ENCODE measurements around the gene RECQL. TPM values are rescaled to one million over a fixed set of nuclear protein-coding genes. Genes with fewer than 3 reads are reported as not detected.
A peak's percentile ranks its signal among the peaks of the same experiment; 100 is the strongest.

The RECQL gene
- total RNA-seq, 1 experiment from 2014 or later = 21.3 TPM

DNA sequence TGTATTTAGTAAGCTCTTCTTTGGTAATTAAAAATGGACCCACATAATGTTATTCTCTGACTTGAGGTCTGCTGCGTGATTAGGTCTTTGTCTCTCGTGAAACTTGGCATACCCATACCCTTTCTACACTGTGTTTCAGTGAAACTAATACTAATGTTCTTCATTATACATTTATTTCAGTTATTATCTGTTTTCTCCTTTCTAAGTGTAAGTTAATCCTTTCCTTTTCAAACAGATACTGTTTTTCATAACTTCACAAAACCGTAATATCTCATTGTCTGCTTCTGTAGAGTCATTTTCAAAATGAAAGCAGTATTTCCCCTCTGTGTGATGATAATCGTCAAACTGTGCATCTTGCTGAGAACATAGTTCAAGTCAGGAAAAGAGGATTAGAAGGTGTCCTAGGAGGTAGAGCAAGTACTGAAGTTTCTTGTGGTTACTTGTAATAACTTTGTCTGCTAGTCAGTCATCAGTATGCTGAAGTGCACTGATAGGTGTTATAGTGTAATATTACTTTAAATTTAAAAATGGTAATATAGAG lies 48.1 kb downstream of the RECQL start:
- intact Hi-C loops (cut with micrococcal nuclease) = loop anchor here (5.0 kb wide), 1 partner anchor 201 kb away; no protein-coding TSS in a partner anchor
- Histone ChIP-seq H3K36me3 (ENCODE audit: control insufficient read depth in 1 of 2, insufficient read depth in 2 of 2, low read length in 2 of 2) (peaks cover 0 to 6% of the 10 kb centered on the region in 2 experiments; a peak in 1 of 4 replicates), H3K4me2 (ENCODE audit: low read length) (no peak overlapping the region)

DNA sequence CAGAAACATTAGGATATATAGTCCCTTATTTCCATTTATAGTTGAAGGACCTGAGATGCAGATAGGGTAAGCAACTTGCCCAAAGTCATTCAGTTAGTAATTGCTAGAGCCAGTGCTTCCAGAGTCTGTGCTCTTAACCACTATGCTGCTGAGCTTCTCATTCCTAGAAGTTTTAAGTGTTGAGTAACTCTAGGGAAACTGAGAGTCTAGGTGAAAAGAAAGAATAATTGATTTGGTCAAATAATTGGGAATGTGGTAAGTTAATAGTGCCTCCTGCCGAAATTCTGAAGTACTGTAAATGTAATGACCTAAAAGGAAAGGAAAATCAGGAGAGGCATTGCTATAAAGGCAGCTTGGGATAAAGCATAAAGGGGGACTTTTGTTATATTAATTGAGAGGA lies 49.9 kb downstream of the RECQL start:
- CTCF ChIA-PET = interaction anchor here (1.5 to 2.2 kb wide), 2 partner anchors 203 to 229 kb away, joined by 4 to 9 read pairs; no protein-coding TSS in a partner anchor
- Histone ChIP-seq H3K9me3 (ENCODE audit: control insufficient read depth in 1 of 2, insufficient read depth in 1 of 2, low read depth in 1 of 2, low read length in 2 of 2) (no peaks in the 10 kb centered on the region), H3K27ac (ENCODE audit: low read depth, low read length) (no peak overlapping the region), H3K27me3 (ENCODE audit: insufficient read depth, low read length) (no peaks in the 10 kb centered on the region), H3K4me1 (ENCODE audit: control insufficient read depth in 1 of 2, insufficient read depth in 2 of 2, low read length in 2 of 2) (0 out of 4 replicates have a peak, but pooled peaks cover 0 to 2% of the 10 kb centered on the region in 2 experiments), H3K9ac (ENCODE audit: low read length) (no peak overlapping the region), H3K79me2 (ENCODE audit: insufficient read depth, low read length) (no peaks in the 10 kb centered on the region), H3K36me3 (ENCODE audit: control insufficient read depth in 1 of 2, insufficient read depth in 2 of 2, low read length in 2 of 2) (peaks cover 0 to 6% of the 10 kb centered on the region in 2 experiments; a peak in 1 of 4 replicates), H3K4me2 (ENCODE audit: low read length) (no peak overlapping the region), H4K20me1 (ENCODE audit: insufficient read depth) (no peaks in the 10 kb centered on the region), H2AFZ (ENCODE audit: low read depth, low read length, poor library complexity, severe bottlenecking) (no peak overlapping the region), H3K4me3 (replicated peaks in 1 of 2; ENCODE audit: low read depth in 1 of 2, low read length in 2 of 2) (no peak overlapping the region), H3K9me2 (ENCODE audit: insufficient read depth) (no peaks in the 10 kb centered on the region)
- POLR2A ChIA-PET = no interaction called here
- TF ChIP-seq SRF (IDR thresholded peaks at IDR 0.05; ENCODE audit: low read depth) = no peak
- TF ChIP-seq, protein P1, sequence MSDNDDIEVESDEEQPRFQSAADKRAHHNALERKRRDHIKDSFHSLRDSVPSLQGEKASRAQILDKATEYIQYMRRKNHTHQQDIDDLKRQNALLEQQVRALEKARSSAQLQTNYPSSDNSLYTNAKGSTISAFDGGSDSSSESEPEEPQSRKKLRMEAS (IDR thresholded peaks at IDR 0.05) = no peak
- TF ChIP-seq RAD21 (IDR thresholded peaks at IDR 0.05; ENCODE audit: low read depth) = peak; percentile 33; the same call in 1 of the 2 replicates
- no peak for TF ChIP-seq ZNF274 (IDR thresholded peaks at IDR 0.05; ENCODE audit: low read depth, low read length)
- no peak for TF ChIP-seq EZH2phosphoT487 (IDR thresholded peaks at IDR 0.05; ENCODE audit: borderline replicate concordance)
- TF ChIP-seq, protein P2, sequence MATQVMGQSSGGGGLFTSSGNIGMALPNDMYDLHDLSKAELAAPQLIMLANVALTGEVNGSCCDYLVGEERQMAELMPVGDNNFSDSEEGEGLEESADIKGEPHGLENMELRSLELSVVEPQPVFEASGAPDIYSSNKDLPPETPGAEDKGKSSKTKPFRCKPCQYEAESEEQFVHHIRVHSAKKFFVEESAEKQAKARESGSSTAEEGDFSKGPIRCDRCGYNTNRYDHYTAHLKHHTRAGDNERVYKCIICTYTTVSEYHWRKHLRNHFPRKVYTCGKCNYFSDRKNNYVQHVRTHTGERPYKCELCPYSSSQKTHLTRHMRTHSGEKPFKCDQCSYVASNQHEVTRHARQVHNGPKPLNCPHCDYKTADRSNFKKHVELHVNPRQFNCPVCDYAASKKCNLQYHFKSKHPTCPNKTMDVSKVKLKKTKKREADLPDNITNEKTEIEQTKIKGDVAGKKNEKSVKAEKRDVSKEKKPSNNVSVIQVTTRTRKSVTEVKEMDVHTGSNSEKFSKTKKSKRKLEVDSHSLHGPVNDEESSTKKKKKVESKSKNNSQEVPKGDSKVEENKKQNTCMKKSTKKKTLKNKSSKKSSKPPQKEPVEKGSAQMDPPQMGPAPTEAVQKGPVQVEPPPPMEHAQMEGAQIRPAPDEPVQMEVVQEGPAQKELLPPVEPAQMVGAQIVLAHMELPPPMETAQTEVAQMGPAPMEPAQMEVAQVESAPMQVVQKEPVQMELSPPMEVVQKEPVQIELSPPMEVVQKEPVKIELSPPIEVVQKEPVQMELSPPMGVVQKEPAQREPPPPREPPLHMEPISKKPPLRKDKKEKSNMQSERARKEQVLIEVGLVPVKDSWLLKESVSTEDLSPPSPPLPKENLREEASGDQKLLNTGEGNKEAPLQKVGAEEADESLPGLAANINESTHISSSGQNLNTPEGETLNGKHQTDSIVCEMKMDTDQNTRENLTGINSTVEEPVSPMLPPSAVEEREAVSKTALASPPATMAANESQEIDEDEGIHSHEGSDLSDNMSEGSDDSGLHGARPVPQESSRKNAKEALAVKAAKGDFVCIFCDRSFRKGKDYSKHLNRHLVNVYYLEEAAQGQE (IDR thresholded peaks at IDR 0.05; ENCODE audit: low read depth) = no peak
- TF ChIP-seq, protein P3, sequence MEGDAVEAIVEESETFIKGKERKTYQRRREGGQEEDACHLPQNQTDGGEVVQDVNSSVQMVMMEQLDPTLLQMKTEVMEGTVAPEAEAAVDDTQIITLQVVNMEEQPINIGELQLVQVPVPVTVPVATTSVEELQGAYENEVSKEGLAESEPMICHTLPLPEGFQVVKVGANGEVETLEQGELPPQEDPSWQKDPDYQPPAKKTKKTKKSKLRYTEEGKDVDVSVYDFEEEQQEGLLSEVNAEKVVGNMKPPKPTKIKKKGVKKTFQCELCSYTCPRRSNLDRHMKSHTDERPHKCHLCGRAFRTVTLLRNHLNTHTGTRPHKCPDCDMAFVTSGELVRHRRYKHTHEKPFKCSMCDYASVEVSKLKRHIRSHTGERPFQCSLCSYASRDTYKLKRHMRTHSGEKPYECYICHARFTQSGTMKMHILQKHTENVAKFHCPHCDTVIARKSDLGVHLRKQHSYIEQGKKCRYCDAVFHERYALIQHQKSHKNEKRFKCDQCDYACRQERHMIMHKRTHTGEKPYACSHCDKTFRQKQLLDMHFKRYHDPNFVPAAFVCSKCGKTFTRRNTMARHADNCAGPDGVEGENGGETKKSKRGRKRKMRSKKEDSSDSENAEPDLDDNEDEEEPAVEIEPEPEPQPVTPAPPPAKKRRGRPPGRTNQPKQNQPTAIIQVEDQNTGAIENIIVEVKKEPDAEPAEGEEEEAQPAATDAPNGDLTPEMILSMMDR (IDR thresholded peaks at IDR 0.05 in 2 of 3, conservative IDR thresholded peaks at IDR 0.05 in 1 of 3; ENCODE audit: borderline replicate concordance in 1 of 3, insufficient read depth in 1 of 3, low read depth in 2 of 3, low read length in 2 of 3) = peak; percentile 16 to 56 (median 27); a peak in 4 of 6 replicates
- TF ChIP-seq YY1 (IDR thresholded peaks at IDR 0.05; ENCODE audit: extremely low read depth, insufficient replicate concordance, low read depth, low read length) = no peak
- no peak for TF ChIP-seq EGR1 (IDR thresholded peaks at IDR 0.05; ENCODE audit: low read depth)
- no peak for TF ChIP-seq SIN3A (IDR thresholded peaks at IDR 0.05; ENCODE audit: low read depth)
- TF ChIP-seq FOSL1 (IDR thresholded peaks at IDR 0.05; ENCODE audit: low read depth) = no peak
- TF ChIP-seq POLR2A (IDR thresholded peaks at IDR 0.05; ENCODE audit: borderline replicate concordance, extremely low read depth, insufficient read depth, insufficient read length) = no peak
- intact Hi-C loops (cut with micrococcal nuclease) = loop anchor here (5.0 kb wide), 1 partner anchor 199 kb away; no protein-coding TSS in a partner anchor
- no peak for DNase-seq (ENCODE audit: low read depth, low spot score)
- RAD21 ChIA-PET (ENCODE audit: low non-redundant PET in 1 of 2, low total read pairs in 2 of 2, uncharacterized antibody in 2 of 2, unreplicated experiment in 2 of 2) = no interaction called here
- no TSS peak for BruUV-seq (replicated peaks)
- peak; percentile 46; the same call in 1 of the 2 replicates for ATAC-seq

More for the DNA sequence above, 48.1 kb downstream of the RECQL start:
- Histone ChIP-seq H3K27ac (ENCODE audit: low read depth, low read length) (no peak overlapping the region), H3K4me3 (replicated peaks in 1 of 2; ENCODE audit: low read depth in 1 of 2, low read length in 2 of 2) (no peak overlapping the region), H2AFZ (ENCODE audit: low read depth, low read length, poor library complexity, severe bottlenecking) (no peak overlapping the region), H3K9ac (ENCODE audit: low read length) (no peak overlapping the region), H3K79me2 (ENCODE audit: insufficient read depth, low read length) (no peaks in the 10 kb centered on the region), H3K9me3 (ENCODE audit: control insufficient read depth in 1 of 2, insufficient read depth in 1 of 2, low read depth in 1 of 2, low read length in 2 of 2) (no peaks in the 10 kb centered on the region), H3K4me1 (ENCODE audit: control insufficient read depth in 1 of 2, insufficient read depth in 2 of 2, low read length in 2 of 2) (0 out of 4 replicates have a peak, but pooled peaks cover 0 to 3% of the 10 kb centered on the region in 2 experiments), H3K27me3 (ENCODE audit: insufficient read depth, low read length) (no peaks in the 10 kb centered on the region), H4K20me1 (ENCODE audit: insufficient read depth) (no peaks in the 10 kb centered on the region), H3K9me2 (ENCODE audit: insufficient read depth) (no peaks in the 10 kb centered on the region)
- TF ChIP-seq JUND (IDR thresholded peaks at IDR 0.05) (no peak), SIN3A (IDR thresholded peaks at IDR 0.05; ENCODE audit: low read depth) (no peak), CBX3 (IDR thresholded peaks at IDR 0.05; ENCODE audit: low read depth) (no peak), SRF (IDR thresholded peaks at IDR 0.05; ENCODE audit: low read depth) (no peak), ELF1 (IDR thresholded peaks at IDR 0.05; ENCODE audit: borderline replicate concordance, low read depth) (no peak)
- POLR2A ChIA-PET = no interaction called here
- RAD21 ChIA-PET (ENCODE audit: low non-redundant PET in 1 of 2, low total read pairs in 2 of 2, uncharacterized antibody in 2 of 2, unreplicated experiment in 2 of 2) = no interaction called here
- CTCF ChIA-PET = no interaction called here
- BruUV-seq (replicated peaks) = no TSS peak
- DNase-seq (ENCODE audit: low read depth, low spot score) = no peak
- no peak for ATAC-seq

Measured in HCT116 (cell line).